GM18870 (cell line): ENCODE data around the gene KIF19.

Source experiments
- ATAC-seq: cut with Tn5 transposase; IDR thresholded peaks from one replicate; pipeline ENCODE4 v1.9.1; 2021; ENCODE audit warnings: moderate library complexity; ENCODE audit not compliant: unreplicated experiment

KIF19 gene

DNA sequence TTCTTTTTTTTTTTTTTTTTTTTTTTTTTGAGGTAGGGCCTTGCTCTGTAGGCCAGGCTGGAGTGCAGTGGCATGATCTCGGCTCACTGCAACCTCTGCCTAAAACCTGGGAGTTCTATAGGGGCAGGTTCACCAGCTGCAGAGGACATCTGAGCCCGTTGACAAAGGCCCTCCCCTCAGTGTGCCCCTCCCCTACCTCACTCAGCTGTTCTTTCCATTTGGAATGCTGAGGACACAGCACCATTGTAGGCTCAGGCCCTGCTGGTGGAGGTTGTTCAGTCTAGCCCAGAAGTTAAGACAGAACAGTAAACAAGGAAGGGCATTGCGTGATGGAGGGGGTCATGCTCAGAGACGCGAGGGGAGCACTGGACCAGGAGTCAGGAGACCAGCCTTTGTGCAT, 21.8 kb upstream of the KIF19 start:
- no peak for ATAC-seq

DNA sequence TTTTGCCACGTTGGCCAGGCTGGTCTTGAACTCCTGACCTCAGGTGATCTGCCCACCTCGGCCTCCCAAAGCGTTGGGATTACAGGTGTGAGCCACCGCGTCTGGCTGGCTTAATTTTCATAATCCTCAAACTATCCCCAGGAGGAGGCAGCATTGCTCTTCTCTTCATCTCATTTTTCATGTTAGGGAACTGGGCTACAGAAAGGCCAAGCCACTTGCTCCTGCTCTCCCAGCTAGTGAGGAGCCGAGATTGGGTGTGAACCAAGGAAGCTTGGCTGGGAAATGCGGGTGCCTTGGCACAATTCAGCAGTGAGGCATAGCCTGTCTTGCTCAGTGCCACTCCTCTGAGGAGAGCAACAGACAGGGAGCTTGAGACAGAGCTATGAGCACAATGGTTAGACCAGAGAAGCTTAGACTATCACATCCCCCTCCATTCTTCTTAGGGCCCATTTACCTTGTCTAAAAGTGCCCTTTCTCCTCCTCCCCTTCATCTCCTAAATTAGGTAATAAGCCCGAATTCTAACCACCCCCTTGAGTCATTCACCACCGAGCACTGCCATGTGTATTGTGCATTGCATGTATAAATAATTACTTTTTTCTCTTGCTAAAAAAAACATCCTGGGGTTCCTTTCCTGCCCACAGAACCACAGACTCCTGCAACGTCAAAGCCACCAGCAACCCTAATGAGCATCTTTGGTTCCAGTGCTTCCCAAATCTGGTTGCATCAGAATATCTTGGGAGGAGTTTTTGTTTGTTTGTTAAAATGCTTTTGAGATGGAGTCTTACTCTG, 20.0 kb upstream of the KIF19 start:
- no peak for ATAC-seq

DNA sequence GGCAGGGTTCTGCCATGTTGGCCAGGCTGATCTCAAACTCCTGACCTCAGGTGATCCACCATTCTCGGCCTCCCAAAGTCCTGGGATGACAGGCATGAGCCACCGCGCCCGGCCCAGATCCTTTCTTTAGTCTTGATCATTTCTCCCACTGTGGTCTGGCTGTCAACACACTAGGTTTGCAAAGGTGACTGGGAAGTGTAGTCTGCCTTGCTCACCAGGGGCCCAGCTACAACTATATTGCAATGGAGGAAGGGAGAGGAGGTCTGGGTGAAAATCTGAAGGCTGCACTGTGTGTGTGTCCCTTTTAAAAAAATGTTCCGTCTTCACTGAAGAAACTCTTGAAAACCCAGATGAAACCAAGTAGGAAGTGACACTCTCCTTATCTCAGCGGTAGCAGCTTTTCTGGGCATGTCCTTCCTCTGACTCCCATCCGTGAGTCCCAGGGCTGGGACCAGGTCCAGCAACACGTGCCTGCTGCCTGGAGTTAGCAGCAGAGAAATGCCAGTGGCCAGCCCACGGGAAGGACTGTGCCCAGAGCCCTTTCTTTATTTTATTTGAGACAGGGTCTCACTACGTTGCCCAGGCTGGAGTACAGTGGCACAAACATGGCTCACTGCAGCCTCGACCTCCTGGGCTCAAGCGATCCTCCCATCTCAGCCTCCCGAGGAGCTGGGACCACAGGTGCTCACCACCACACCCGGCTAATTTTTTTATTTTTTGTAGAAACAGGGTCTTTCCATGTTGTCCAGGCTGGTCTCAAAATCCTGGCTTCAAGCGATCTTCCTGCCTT, 17.8 kb upstream of the KIF19 start:
- ATAC-seq: no peak

DNA sequence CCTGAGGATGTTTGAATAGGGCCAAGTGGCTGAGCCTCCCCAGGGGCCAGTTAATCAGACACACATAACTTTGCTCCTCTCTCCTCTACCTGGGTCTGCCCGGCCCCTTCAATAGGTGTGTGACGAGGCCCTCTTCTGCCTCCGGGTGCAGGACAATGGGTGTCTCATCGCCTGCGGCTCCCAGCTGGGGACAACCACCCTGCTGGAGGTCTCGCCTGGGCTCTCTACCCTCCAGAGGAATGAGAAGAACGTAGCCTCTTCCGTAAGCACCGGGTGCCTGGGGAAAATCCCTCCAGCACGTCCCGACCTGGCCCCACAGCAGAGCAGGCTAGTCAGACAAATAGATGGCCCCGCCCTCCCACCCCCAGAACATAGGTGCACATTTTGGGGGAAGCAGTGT, 16.1 kb upstream of the KIF19 start:
- ATAC-seq: no peak

DNA sequence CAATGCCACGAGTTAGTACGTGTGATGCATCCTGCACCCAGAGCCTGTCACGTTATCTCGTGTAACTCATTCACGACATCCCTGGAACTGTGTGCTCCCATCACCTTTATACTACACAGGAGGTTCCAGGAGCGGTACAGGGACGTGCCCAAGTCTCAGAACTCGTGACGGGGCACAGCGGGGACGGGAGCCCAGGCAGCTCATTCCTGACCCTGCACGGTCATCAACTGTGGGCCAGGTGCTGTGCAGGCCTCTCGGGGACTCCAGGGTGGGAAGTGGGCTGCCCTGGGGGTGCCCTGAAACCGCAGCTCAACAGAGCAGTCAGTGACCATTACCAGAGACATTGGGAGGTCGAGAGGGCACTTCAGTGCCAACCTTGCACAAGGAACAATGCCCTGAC, 11.1 kb upstream of the KIF19 start:
- ATAC-seq: no peak

DNA sequence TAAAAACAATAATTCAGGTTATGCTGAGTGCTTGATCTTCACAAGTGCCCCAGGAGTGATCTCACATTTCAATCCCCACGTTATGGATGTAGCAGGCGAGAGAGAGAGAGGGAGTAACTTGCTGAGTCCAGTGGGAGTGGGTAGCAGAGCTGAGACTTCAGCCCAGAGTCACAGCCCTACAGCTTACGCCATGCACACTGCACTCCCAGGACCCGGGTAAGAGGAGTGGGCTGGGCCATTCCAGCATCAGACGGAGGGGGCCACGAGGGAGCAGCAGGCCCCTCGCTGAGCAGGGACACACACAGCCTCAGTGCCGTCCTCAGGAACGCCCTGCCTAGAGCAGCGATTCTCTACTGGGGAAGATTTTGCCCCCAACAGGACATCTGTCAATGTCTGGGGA, 9.8 kb upstream of the KIF19 start:
- no peak for ATAC-seq

DNA sequence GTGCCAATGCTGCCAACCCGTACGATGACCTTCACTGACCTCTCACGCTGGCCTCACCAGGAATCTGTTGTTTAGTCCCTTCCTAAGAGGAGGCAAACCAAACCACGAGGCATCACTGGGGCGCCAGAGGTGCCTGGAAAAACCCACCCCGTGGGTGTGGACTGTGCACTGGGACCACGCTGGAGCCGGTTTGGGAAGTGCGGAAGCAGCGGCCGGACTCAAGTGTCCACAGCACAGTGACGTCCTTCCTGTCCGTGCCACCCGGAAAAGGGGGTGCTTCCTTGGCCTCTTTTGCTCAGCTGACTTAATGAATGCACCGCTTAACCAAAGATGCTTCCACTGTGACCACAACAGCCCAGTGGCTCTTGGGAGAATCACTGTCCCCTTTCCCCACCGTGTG, 9.0 kb upstream of the KIF19 start:
- ATAC-seq: no peak

DNA sequence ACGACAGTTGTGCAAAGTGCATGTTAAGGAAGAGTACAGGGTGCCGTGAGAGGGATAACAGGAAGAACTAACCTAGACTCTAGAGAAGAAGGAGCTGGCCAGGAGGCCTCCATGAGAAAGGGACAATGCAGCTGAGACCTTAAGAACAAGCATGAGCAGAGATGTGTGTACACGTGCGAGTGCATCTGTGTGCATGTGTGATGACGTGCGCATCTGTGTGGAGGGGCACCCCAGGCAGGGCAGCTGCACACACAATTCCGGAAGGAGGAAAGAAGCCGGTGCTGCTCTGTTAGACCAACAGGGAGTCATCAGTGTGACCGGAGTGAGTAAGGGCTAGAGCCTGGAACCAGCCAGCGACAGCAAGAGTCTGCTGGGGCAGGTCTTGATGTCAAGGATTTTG, 7.6 kb upstream of the KIF19 start:
- ATAC-seq: no peak

DNA sequence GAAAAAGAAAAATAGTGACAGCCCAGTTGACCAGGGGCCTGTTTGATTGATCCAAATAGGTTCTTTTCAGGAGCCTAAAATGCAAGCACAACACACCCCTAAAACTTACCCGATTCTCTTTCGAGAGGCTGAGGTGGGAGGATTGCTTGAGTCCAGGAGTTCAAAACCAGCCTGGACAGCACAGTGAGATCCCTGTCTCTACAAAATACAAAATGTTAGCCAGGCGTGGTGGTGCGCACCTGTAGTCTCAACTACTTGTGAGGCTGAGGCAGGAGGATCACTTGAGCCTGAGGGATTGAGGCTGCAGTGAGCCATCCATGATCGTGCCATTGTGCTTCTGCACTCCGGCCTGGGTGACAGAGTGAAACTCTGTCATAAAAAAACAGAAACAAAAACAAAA, 1.5 kb upstream of the KIF19 start:
- ATAC-seq: no peak

DNA sequence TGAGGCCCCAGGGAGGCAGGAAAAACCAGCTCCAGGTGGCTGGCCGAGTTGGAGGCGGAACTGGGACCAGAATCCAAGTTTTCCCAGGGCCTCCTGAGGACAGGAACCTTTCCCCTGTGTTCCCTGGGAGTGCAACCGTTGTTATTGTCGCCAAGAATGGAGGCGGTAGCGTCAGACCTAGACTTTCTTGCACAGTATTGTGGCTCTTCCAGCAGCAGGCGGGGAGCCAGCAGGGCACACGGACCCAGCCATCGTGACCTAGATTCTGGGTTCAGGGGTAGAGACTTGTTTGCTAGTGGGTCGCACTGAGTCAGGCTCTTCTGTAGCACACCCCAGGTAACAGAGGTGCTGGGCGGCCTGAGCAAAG, 667 bp upstream of the KIF19 start:
- ATAC-seq: no peak

DNA sequence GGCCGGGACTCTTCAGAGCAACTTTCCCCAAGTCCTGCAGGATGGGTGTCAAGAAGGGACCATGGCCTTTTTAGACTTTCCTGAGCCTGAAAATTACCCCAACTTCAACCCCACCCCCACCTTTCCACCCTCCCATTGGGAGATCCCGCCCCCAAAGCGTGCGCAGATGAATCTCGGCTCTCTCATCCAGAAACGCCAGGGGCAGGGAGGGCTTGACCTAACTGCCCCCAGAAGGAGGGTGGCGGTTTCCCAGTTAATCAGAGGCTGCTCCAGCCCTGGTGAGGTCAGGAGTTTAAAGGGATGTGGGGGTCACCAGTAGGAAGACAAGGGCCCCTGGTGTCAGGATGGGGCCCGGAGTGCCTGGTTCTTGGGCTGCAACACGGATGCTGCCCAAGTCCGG, 480 bp downstream of the KIF19 start:
- ATAC-seq: no peak

DNA sequence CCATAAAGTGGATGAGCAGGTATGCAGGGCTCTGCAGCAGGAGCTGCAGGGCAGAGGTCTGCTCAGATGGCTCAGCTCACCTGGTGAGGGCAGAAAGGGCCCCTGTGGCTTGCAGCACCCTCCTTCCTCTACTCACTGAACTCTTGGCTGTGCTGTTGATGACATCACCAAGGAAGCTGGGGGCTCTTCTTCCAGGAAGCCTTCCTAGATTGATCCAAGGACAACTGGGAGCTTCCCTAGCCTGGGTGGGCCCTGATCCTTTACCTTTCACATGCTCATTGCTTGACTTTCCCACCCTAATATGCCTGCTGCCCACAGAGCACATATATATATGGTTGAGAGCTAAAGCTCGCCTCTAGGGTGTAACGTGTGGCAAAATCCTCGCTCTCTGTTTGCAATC, 2.5 kb downstream of the KIF19 start:
- no peak for ATAC-seq

DNA sequence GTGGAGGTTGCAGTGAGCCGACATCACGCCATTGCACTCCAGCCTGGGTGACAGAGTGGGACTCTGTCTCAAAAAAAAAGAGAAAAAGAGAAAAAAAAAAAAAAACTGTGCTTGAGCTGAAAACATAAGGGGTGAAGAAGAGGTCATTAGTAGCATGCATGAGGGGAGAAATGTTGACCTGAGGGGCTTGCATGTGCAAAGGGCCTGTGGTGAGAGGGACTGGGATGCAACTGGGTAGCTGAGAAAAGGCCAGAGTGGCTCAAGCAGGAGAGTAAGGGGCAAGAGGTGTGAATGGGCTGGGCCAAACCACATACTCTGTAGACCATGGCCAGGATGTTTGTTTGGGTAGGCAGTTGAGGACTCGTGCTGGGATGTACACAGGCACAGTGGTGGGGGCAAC, 3.4 kb downstream of the KIF19 start:
- ATAC-seq: no peak

DNA sequence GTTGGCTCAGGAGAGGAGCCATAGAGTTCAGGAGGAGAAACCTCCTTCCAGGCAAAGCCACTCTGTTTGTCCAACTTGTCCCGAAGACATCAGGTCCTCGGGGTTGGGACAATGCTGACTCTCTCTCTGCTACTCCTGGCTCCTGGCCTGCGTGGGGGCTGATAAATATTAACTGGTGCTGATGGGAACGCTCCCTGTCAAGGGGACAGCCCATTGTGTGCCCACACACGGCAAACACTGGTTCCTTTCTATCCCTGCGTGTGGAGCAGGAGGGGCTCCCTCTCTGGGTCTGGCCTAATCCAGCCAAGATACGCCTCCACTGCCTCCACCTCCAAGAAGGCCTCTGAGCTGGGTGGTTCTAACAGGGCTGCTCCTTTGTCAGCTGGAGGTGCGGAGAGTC, 4.4 kb downstream of the KIF19 start:
- no peak for ATAC-seq

DNA sequence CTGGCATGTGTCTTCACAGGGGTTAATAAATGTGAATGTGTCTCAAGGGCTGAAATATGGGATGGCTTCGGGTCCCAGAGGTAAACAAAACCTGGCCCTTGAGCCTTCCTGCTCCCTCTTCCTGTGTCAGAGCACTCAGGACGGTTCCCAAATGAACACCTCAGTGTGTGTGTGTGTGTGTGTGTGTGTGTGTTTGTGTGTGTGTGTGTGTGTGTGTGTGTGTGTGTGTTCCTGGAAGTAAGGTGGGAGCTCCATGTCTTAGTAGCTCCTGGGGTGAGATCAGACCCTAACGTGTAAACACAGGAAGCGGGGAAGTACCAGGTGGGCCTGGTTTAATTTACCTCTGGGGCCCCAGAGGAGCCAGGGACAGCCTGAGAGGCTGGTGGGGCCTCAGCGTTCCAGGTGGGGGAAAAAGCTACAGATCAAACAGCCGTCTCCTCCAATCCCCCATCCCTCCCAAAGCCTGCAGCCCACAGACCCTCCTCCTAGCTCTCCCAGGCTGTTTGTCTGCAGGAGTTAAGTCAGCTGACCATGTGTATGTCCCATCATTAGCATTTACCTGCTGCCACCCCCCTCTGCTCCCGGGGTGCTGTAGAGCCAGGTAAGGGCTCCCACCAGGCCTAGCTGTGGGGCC, 6.1 kb downstream of the KIF19 start:
- no peak for ATAC-seq

DNA sequence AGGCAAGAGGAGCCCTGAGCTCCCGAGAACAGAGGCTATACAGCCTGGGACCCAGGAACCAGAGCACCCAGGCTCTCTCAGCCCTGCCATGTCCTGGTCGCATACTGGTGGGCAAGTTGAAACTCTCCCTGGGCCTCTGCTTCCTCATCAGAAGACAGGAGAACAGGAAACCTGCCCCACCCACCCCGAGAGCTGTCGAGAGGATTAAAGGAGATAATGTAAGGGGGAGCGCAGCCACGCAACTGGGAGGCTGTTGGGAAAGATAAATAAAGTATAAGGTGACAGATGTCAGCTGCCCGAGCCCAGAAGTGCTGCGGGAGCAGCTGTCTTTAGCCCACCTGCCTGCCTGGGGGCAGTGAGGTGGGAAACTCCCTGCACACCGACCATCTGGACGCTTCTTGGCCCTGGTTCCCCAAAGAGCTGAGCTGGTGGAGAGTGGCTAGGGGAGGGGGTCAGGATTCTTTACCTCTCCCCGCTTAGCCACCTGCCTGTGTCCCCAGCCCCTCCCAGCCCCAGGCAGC, 6.8 kb downstream of the KIF19 start:
- ATAC-seq: no peak

DNA sequence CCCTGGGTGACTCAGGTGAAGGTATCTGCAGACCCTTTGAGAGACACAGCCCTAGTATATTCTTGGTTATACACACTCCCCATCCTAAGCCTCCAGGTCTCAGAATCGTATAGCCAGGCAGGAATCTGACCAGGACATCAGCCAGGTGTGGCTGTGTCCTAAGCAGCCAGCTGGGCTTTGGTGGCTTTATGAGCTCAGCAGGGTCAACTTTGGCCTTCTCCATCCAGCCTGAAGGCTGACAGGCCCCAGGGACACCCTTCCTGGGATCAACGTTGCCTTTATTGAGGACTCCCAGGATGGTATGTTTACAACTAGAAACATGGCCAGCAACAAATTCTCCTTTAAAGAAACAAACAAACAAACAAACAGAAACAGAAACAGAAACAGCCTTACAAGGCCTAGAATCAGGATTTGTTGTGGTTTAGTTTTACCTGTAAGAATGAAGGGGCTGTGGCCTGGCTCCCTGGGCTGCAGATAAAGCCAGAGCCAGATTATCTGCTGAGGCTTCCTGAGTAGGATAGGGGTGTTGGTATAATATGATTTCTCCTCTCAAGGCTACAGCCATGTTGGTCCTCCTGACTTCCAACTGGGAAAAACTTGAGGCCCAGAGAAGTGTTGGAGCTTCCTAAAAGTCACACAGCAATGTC, 8.5 kb downstream of the KIF19 start:
- ATAC-seq: no peak

DNA sequence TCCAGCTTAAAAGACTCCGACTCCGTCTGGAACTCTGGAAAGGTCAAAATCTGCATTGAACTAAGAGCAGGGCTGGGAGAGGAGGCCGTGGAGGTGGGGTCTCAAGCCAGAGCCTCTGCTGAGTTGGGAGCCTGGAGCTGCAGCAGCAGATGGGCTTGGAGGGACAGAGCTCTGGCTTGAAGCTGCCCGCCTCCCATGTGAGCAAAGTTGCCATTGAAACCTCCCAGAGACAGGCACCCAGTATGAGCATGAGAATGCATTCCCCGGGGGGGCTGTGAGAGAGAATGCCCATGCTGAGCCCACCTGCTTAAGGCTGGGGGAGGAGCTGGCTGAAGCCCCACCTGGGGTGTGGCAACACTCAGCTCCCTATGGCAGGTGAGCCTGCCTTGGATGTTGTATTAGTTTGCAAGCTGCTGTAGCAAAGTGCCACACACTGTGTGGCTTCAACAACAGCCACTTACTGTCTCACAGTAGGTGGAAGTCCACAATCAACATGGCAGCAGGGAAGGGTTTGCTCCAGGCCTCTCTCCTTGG, 9.6 kb downstream of the KIF19 start:
- no peak for ATAC-seq

DNA sequence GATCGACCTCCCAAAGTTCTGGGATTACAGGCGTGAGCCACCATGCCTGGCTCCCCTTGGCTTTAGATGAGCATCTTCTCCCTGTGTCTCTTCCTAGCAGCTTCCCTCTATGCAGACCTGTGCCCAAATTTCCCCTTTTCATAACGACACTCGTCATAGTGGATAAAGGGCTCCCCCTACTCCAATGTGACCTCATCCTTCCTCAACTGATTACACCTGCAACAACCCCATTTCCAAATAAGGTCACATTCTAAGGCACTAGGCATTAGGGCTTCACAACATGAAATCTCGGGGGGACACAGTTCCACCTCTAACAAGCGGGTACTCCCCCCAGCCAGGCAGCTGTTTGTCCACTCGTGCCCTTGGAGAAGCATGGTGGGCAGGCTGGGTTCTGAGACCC, 10.3 kb downstream of the KIF19 start:
- no peak for ATAC-seq

DNA sequence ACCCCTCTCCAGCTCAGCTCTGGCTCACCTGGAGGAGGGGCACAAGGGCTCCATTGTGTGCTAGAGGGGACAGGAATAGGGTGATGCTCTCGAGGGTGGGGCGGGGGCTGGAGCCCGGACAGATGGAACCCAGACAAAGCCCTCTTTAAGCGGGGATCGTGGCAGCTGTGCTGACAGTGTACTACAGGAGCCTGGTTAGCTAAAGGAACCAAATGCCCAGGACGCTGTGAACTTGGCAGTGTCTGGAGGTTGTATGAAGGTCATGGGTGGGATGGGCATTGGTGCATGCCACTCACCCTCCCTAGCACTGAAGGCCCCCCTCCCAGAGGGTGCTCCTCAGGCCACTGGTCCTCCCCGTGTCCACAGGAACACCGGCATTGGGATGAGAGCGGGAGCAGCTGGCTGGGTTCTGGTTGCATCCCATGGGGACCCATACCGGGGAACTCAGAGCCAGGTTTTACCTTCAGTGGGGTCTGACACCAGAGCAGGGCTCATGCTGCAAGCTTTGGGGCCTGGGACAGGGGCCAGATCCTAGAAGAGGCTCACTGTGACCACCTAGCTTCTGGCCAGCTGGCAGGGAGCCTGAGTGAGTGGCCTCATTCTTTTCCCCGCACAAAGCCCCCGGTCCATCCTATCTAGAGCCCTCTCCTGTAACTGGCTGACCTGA, 11.9 kb downstream of the KIF19 start:
- no peak for ATAC-seq
